ENCODE measurements around the gene SPIRE1.

GRCh38 chr18:12639990-12640880, 17.7 kb downstream of the SPIRE1 start:
- TF ChIP-seq, protein P1, sequence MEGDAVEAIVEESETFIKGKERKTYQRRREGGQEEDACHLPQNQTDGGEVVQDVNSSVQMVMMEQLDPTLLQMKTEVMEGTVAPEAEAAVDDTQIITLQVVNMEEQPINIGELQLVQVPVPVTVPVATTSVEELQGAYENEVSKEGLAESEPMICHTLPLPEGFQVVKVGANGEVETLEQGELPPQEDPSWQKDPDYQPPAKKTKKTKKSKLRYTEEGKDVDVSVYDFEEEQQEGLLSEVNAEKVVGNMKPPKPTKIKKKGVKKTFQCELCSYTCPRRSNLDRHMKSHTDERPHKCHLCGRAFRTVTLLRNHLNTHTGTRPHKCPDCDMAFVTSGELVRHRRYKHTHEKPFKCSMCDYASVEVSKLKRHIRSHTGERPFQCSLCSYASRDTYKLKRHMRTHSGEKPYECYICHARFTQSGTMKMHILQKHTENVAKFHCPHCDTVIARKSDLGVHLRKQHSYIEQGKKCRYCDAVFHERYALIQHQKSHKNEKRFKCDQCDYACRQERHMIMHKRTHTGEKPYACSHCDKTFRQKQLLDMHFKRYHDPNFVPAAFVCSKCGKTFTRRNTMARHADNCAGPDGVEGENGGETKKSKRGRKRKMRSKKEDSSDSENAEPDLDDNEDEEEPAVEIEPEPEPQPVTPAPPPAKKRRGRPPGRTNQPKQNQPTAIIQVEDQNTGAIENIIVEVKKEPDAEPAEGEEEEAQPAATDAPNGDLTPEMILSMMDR (IDR thresholded peaks at IDR 0.05; ENCODE audit: insufficient read depth, low read length, poor library complexity, severe bottlenecking): no peak
- no peak for TF ChIP-seq EZH2phosphoT487 (conservative IDR thresholded peaks at IDR 0.05; ENCODE audit: low read length)
